Mononuclear cell (primary cell): ENCODE results near the gene CALD1. TPM values are rescaled to one million over a fixed set of nuclear protein-coding genes. Genes with fewer than 3 reads are reported as not detected.

Experiments used
- H3K27me3 ChIP-seq: 2 replicates; pipeline ENCODE4 v1.6.0; 2011; ENCODE audit warnings: low read length, control low read depth; ENCODE audit not compliant: insufficient read depth
- H3K4me1 ChIP-seq: 2 replicates; pipeline ENCODE4 v1.5.1; 2011; ENCODE audit warnings: mild to moderate bottlenecking, low read length, control low read depth; ENCODE audit not compliant: insufficient read depth
- H3K4me3 ChIP-seq: 2 replicates; pipeline ENCODE4 v1.5.1; 2011; ENCODE audit warnings: mild to moderate bottlenecking, low read length, moderate library complexity
- H3K9me3 ChIP-seq: 2 replicates; pipeline ENCODE4 v1.5.1; 2011; ENCODE audit warnings: low read depth, mild to moderate bottlenecking, control low read depth, low read length
- total RNA-seq: library from RNA; depleted of rRNA; stranded (reverse); fragments of >200 nt; gene quantifications from one replicate; pipeline ENCODE4 v1.2.3, GENCODE V29; 2012

Gene CALD1
- total RNA-seq, 1 donor = 2.1 TPM

GRCh38 chr7:134933460-134934068 is 154.1 kb downstream of the CALD1 start:
- Histone ChIP-seq H3K4me1 (peaks cover 7% of the 10 kb centered on the region), H3K27me3 (no peaks in the 10 kb centered on the region), H3K4me3 (no peak overlapping the region), H3K9me3 (no peaks in the 10 kb centered on the region)

- peaks cover 7% of the 10 kb centered on the region for H3K4me1 ChIP-seq
- H3K4me3 ChIP-seq = no peak overlapping the region
- no peaks in the 10 kb centered on the region for H3K9me3 ChIP-seq
- no peaks in the 10 kb centered on the region for H3K27me3 ChIP-seq
Measured at GRCh38 chr7:134935701-134936100, 156.3 kb downstream of the CALD1 start.

- Histone ChIP-seq H3K9me3 (no peaks in the 10 kb centered on the region), H3K27me3 (no peaks in the 10 kb centered on the region), H3K4me1 (peaks cover 7% of the 10 kb centered on the region), H3K4me3 (no peak overlapping the region)
Measured at GRCh38 chr7:134936893-134937510, 157.6 kb downstream of the CALD1 start.

- H3K4me1 ChIP-seq = peaks cover 5% of the 10 kb centered on the region
- no peak overlapping the region for H3K4me3 ChIP-seq
- H3K27me3 ChIP-seq = no peaks in the 10 kb centered on the region
- H3K9me3 ChIP-seq = no peaks in the 10 kb centered on the region
Measured at GRCh38 chr7:134938141-134938540, 158.7 kb downstream of the CALD1 start.

- Histone ChIP-seq H3K9me3 (no peaks in the 10 kb centered on the region), H3K4me3 (no peak overlapping the region), H3K4me1 (no peaks in the 10 kb centered on the region), H3K27me3 (no peaks in the 10 kb centered on the region)
Measured at GRCh38 chr7:134939136-134939535, 159.7 kb downstream of the CALD1 start.

GRCh38 chr7:134940729-134941128 is 161.3 kb downstream of the CALD1 start:
- no peaks in the 10 kb centered on the region for H3K4me1 ChIP-seq
- no peak overlapping the region for H3K4me3 ChIP-seq
- H3K27me3 ChIP-seq = no peaks in the 10 kb centered on the region
- H3K9me3 ChIP-seq = no peaks in the 10 kb centered on the region

- Histone ChIP-seq H3K27me3 (no peaks in the 10 kb centered on the region), H3K4me3 (no peak overlapping the region), H3K9me3 (no peaks in the 10 kb centered on the region), H3K4me1 (no peaks in the 10 kb centered on the region)
Measured at GRCh38 chr7:134941185-134941900, 161.9 kb downstream of the CALD1 start.

- no peak overlapping the region for H3K4me3 ChIP-seq
- H3K9me3 ChIP-seq = no peaks in the 10 kb centered on the region
- no peaks in the 10 kb centered on the region for H3K4me1 ChIP-seq
- no peaks in the 10 kb centered on the region for H3K27me3 ChIP-seq
Measured at GRCh38 chr7:134941952-134942351, 162.5 kb downstream of the CALD1 start.

- no peaks in the 10 kb centered on the region for H3K4me1 ChIP-seq
- no peaks in the 10 kb centered on the region for H3K9me3 ChIP-seq
- H3K4me3 ChIP-seq = no peak overlapping the region
- no peaks in the 10 kb centered on the region for H3K27me3 ChIP-seq
Measured at GRCh38 chr7:134942690-134943466, 163.4 kb downstream of the CALD1 start.

GRCh38 chr7:134943785-134944400 is 164.5 kb downstream of the CALD1 start:
- Histone ChIP-seq H3K27me3 (no peaks in the 10 kb centered on the region), H3K4me1 (no peaks in the 10 kb centered on the region), H3K9me3 (no peaks in the 10 kb centered on the region), H3K4me3 (no peak overlapping the region)

- H3K4me1 ChIP-seq = no peaks in the 10 kb centered on the region
- no peak overlapping the region for H3K4me3 ChIP-seq
- H3K9me3 ChIP-seq = no peaks in the 10 kb centered on the region
- H3K27me3 ChIP-seq = no peaks in the 10 kb centered on the region
Measured at GRCh38 chr7:134945691-134946090, 166.3 kb downstream of the CALD1 start.

GRCh38 chr7:134946260-134946659 is 166.8 kb downstream of the CALD1 start:
- no peaks in the 10 kb centered on the region for H3K9me3 ChIP-seq
- no peaks in the 10 kb centered on the region for H3K4me1 ChIP-seq
- no peak overlapping the region for H3K4me3 ChIP-seq
- no peaks in the 10 kb centered on the region for H3K27me3 ChIP-seq

GRCh38 chr7:134947329-134947728 is 167.9 kb downstream of the CALD1 start:
- Histone ChIP-seq H3K4me3 (no peak overlapping the region), H3K27me3 (no peaks in the 10 kb centered on the region), H3K4me1 (no peaks in the 10 kb centered on the region), H3K9me3 (no peaks in the 10 kb centered on the region)

GRCh38 chr7:134947831-134948230 is 168.4 kb downstream of the CALD1 start:
- Histone ChIP-seq H3K9me3 (no peaks in the 10 kb centered on the region), H3K4me1 (no peaks in the 10 kb centered on the region), H3K4me3 (no peak overlapping the region), H3K27me3 (no peaks in the 10 kb centered on the region)

GRCh38 chr7:134948246-134948645 is 168.8 kb downstream of the CALD1 start:
- no peaks in the 10 kb centered on the region for H3K27me3 ChIP-seq
- H3K9me3 ChIP-seq = no peaks in the 10 kb centered on the region
- H3K4me3 ChIP-seq = no peak overlapping the region
- H3K4me1 ChIP-seq = no peaks in the 10 kb centered on the region
